Measurements from ENCODE around the gene C13orf42. TPM values are rescaled to one million over a fixed set of nuclear protein-coding genes. Genes with fewer than 3 reads are reported as not detected.

The C13orf42 gene
- total and polyA plus RNA-seq, 2 donors (not counting 3 experiments of a cell fraction or from before 2014, with no cell fraction given), result not detected

GRCh38 chr13:51047434-51048165 lies 63.5 kb downstream of the C13orf42 start:
- no peaks in the 10 kb centered on the region for H3K4me1 ChIP-seq (ENCODE audit: control insufficient read depth, extremely low read depth, insufficient read depth, low read length)
- TF ChIP-seq EZH2 (IDR thresholded peaks at IDR 0.05; ENCODE audit: borderline replicate concordance, low read depth, low read length, severe bottlenecking) (no peak), POLR2AphosphoS5 (IDR thresholded peaks at IDR 0.05; ENCODE audit: insufficient read depth, low read depth, low read length) (no peak)
- no peaks in the 10 kb centered on the region for H3K36me3 ChIP-seq (ENCODE audit: control insufficient read depth in 2 of 2, extremely low read depth in 1 of 2, insufficient read depth in 2 of 2, low read length in 2 of 2)
- DNase-seq (ENCODE audit: low read depth, low spot score) (no peak), FAIRE-seq (no peak)
- POLR2A ChIA-PET, result no interaction called here
- no peak overlapping the region for H3K4me2 ChIP-seq (ENCODE audit: insufficient read depth, low read length)
- no peaks in the 10 kb centered on the region for H3K79me2 ChIP-seq (ENCODE audit: control insufficient read depth, insufficient read depth, low read length)
- no peak overlapping the region for H3K4me3 ChIP-seq (replicated peaks in 1 of 3; ENCODE audit: insufficient read depth in 1 of 3, low read depth in 1 of 3, low read length in 3 of 3)
- H3K9ac ChIP-seq (replicated peaks; ENCODE audit: extremely low read depth, insufficient read depth, low read length), result no peak overlapping the region
- H3K9me1 ChIP-seq (replicated peaks; ENCODE audit: control insufficient read depth, extremely low read depth, insufficient read depth, low read length), result no peaks in the 10 kb centered on the region
- BruUV-seq (replicated peaks), result no TSS peak
- CTCF ChIA-PET, result no interaction called here
- H3K27ac ChIP-seq (ENCODE audit: insufficient read depth, low read depth, low read length), result no peak overlapping the region
- dilution Hi-C loops (cut with MboI; ENCODE audit: extremely low pct_ligation_motif_present, low sequenced_read_pairs) (no loop called here), intact Hi-C loops (cut with micrococcal nuclease) (no loop called here)
- no peaks in the 10 kb centered on the region for H4K20me1 ChIP-seq (replicated peaks; ENCODE audit: control insufficient read depth, extremely low read depth, insufficient read depth, low read length)
- H3K9me3 ChIP-seq (replicated peaks; ENCODE audit: control insufficient read depth, insufficient read depth, low read length), result no peaks in the 10 kb centered on the region
- H3K27me3 ChIP-seq (ENCODE audit: control insufficient read depth in 2 of 2, insufficient read depth in 2 of 2, low read length in 2 of 2), result peaks cover 8 to 10% of the 10 kb centered on the region in 2 experiments
- H2AFZ ChIP-seq (ENCODE audit: low read depth, low read length), result no peak overlapping the region

GRCh38 chr13:51045451-51045850 lies 65.6 kb downstream of the C13orf42 start:
- Histone ChIP-seq H3K79me2 (ENCODE audit: control insufficient read depth, insufficient read depth, low read length) (no peaks in the 10 kb centered on the region), H3K4me1 (ENCODE audit: control insufficient read depth, extremely low read depth, insufficient read depth, low read length) (no peaks in the 10 kb centered on the region), H4K20me1 (replicated peaks; ENCODE audit: control insufficient read depth, extremely low read depth, insufficient read depth, low read length) (no peaks in the 10 kb centered on the region), H3K9me1 (replicated peaks; ENCODE audit: control insufficient read depth, extremely low read depth, insufficient read depth, low read length) (no peaks in the 10 kb centered on the region), H2AFZ (ENCODE audit: low read depth, low read length) (no peak overlapping the region), H3K9ac (replicated peaks; ENCODE audit: extremely low read depth, insufficient read depth, low read length) (no peak overlapping the region), H3K4me3 (replicated peaks in 1 of 3; ENCODE audit: insufficient read depth in 1 of 3, low read depth in 1 of 3, low read length in 3 of 3) (no peak overlapping the region), H3K36me3 (ENCODE audit: control insufficient read depth in 2 of 2, extremely low read depth in 1 of 2, insufficient read depth in 2 of 2, low read length in 2 of 2) (no peaks in the 10 kb centered on the region), H3K9me3 (replicated peaks; ENCODE audit: control insufficient read depth, insufficient read depth, low read length) (no peaks in the 10 kb centered on the region), H3K27ac (ENCODE audit: insufficient read depth, low read depth, low read length) (no peak overlapping the region), H3K4me2 (ENCODE audit: insufficient read depth, low read length) (no peak overlapping the region), H3K27me3 (ENCODE audit: control insufficient read depth in 2 of 2, insufficient read depth in 2 of 2, low read length in 2 of 2) (peaks cover 4 to 5% of the 10 kb centered on the region in 2 experiments)
- intact Hi-C loops (cut with micrococcal nuclease) (no loop called here), dilution Hi-C loops (cut with MboI; ENCODE audit: extremely low pct_ligation_motif_present, low sequenced_read_pairs) (no loop called here)
- ChIA-PET CTCF (no interaction called here), POLR2A (no interaction called here)
- DNase-seq (ENCODE audit: low read depth, low spot score) (no peak), FAIRE-seq (no peak)
- BruUV-seq (replicated peaks), result no TSS peak
- no peak for TF ChIP-seq MYC (IDR thresholded peaks at IDR 0.05; ENCODE audit: low read depth, low read length)
- no peak for TF ChIP-seq GATA2 (IDR thresholded peaks at IDR 0.05; ENCODE audit: insufficient read depth, insufficient read length, low read depth, low read length)
- TF ChIP-seq EZH2 (IDR thresholded peaks at IDR 0.05; ENCODE audit: borderline replicate concordance, low read depth, low read length, severe bottlenecking), result no peak
- no peak for TF ChIP-seq JUN (IDR thresholded peaks at IDR 0.05; ENCODE audit: borderline replicate concordance, insufficient read depth, insufficient read length, low read depth)
- no peak for TF ChIP-seq POLR2A (IDR thresholded peaks at IDR 0.05; ENCODE audit: low read depth, low read length)
- no peak for TF ChIP-seq POLR2AphosphoS5 (IDR thresholded peaks at IDR 0.05; ENCODE audit: insufficient read depth, low read depth, low read length)
- TF ChIP-seq CTCF (IDR thresholded peaks at IDR 0.05; ENCODE audit: extremely low read depth in 1 of 2, insufficient read depth in 1 of 2, low read depth in 1 of 2, low read length in 2 of 2), result no peak
- TF ChIP-seq FOS (IDR thresholded peaks at IDR 0.05; ENCODE audit: borderline replicate concordance, insufficient read depth, low read length), result no peak
- no peak for TF ChIP-seq MAX (IDR thresholded peaks at IDR 0.05; ENCODE audit: insufficient read depth, insufficient read length)
